SK-N-SH (cell line): Measurements from ENCODE around the gene PPFIBP2.

Experiments used
- CTCF ChIP-seq: fragments of 200-600 bp; sonication (generic); IDR thresholded peaks from 2 replicates; pipeline ENCODE4 v1.6.1; 2017; ENCODE audit warnings: antibody characterized with exemption, mild to moderate bottlenecking, moderate library complexity
- GABPA ChIP-seq: IDR thresholded peaks from 2 replicates; pipeline ENCODE4 v1.4.0; 2012; ENCODE audit warnings: low read depth, mild to moderate bottlenecking
- JUND ChIP-seq: IDR thresholded peaks from 2 replicates; pipeline ENCODE4 v1.4.0; 2012
- MAX ChIP-seq: IDR thresholded peaks from 2 replicates; pipeline ENCODE4 v1.4.0; 2012; ENCODE audit warnings: low read depth
- NRF1 ChIP-seq: IDR thresholded peaks from 2 replicates; pipeline ENCODE4 v1.6.1; 2012; ENCODE audit warnings: low read depth, mild to moderate bottlenecking, low read length
- POLR2AphosphoS5 ChIP-seq: IDR thresholded peaks from 2 replicates; pipeline ENCODE4 v1.6.1; 2012; ENCODE audit warnings: low read depth, low read length
- RAD21 ChIP-seq: IDR thresholded peaks from 2 replicates; pipeline ENCODE4 v1.6.1; 2012; ENCODE audit warnings: mild to moderate bottlenecking, low read length
- REST ChIP-seq: IDR thresholded peaks from 2 replicates; pipeline ENCODE4 v1.6.1; 2012; ENCODE audit warnings: mild to moderate bottlenecking, low read depth, low read length, moderate library complexity
- RFX5 ChIP-seq: IDR thresholded peaks from 2 replicates; pipeline ENCODE4 v1.6.1; 2012; ENCODE audit warnings: mild to moderate bottlenecking, improper control_type of control experiment, low read length
- SMC3 ChIP-seq: IDR thresholded peaks from 2 replicates; pipeline ENCODE4 v1.6.1; 2012; ENCODE audit warnings: low read depth, low read length, improper control_type of control experiment
- USF2 ChIP-seq: fragments of 150-350 bp; IDR thresholded peaks from 2 replicates; pipeline ENCODE4 v1.6.1; 2017; ENCODE audit warnings: antibody characterized with exemption, low read length, low read depth, borderline replicate concordance

GRCh38 chr11:7694235-7694634, 180.4 kb downstream of the PPFIBP2 start:
- TF ChIP-seq RAD21 (no peak), CTCF (no peak), REST (no peak), JUND (no peak), NRF1 (no peak), MAX (no peak), SMC3 (no peak), GABPA (no peak), POLR2AphosphoS5 (no peak), RFX5 (no peak), USF2 (no peak)
